ENCODE measurements around the gene MUC6. TPM values are rescaled to one million over a fixed set of nuclear protein-coding genes. Genes with fewer than 3 reads are reported as not detected.
A peak's percentile ranks its signal among the peaks of the same experiment; 100 is the strongest.
"Not testable (repeated sequence)": the region's sequence is repeated elsewhere in the genome, so short reads cannot be mapped to it uniquely, and the experiment has no call there.

The MUC6 gene
- total RNA-seq, 2 experiments from 2014 or later: not detected

GRCh38 chr11:977830-978720 is 58.4 kb downstream of the MUC6 start:
- ATAC-seq (no peak), DNase-seq (no peak)
- H3K4me1 Mint-ChIP-seq: peaks cover 6% of the 10 kb centered on the region
- POLR2A ChIA-PET: no interaction called here
- no peak overlapping the region for H3K4me3 Mint-ChIP-seq
- peaks cover 17% of the 10 kb centered on the region for H3K36me3 Mint-ChIP-seq (ENCODE audit: low read depth)
- H3K27ac Mint-ChIP-seq: no peak overlapping the region
- CTCF ChIA-PET: no interaction called here
- H3K27me3 Mint-ChIP-seq: no peaks in the 10 kb centered on the region
- no peaks in the 10 kb centered on the region for H3K9me3 Mint-ChIP-seq (ENCODE audit: low read depth)
- intact Hi-C loops (cut with DNase I, micrococcal nuclease): no loop called here

- H3K9me3 Mint-ChIP-seq (ENCODE audit: low read depth): no peaks in the 10 kb centered on the region
- H3K36me3 Mint-ChIP-seq (ENCODE audit: low read depth): peaks cover 26% of the 10 kb centered on the region
- intact Hi-C loops (cut with DNase I, micrococcal nuclease): no loop called here
- H3K4me3 Mint-ChIP-seq: no peak overlapping the region
- no peak for ATAC-seq
- peaks cover 6% of the 10 kb centered on the region for H3K4me1 Mint-ChIP-seq
- H3K27ac Mint-ChIP-seq: no peak overlapping the region
- peak; percentile 28 for DNase-seq
- CTCF ChIA-PET: no interaction called here
- H3K27me3 Mint-ChIP-seq: no peaks in the 10 kb centered on the region
- POLR2A ChIA-PET: no interaction called here
Measured at GRCh38 chr11:976431-977160, 59.9 kb downstream of the MUC6 start.

- ATAC-seq (peak; percentile 51), DNase-seq (peak; percentile 44)
- H3K27me3 Mint-ChIP-seq: no peaks in the 10 kb centered on the region
- intact Hi-C loops (cut with DNase I, micrococcal nuclease): no loop called here
- H3K36me3 Mint-ChIP-seq (ENCODE audit: low read depth): peaks cover 29% of the 10 kb centered on the region
- H3K4me1 Mint-ChIP-seq: peaks cover 12% of the 10 kb centered on the region
- POLR2A ChIA-PET: no interaction called here
- H3K9me3 Mint-ChIP-seq (ENCODE audit: low read depth): no peaks in the 10 kb centered on the region
- no peak overlapping the region for H3K4me3 Mint-ChIP-seq
- H3K27ac Mint-ChIP-seq: no peak overlapping the region
- CTCF ChIA-PET: no interaction called here
Measured at GRCh38 chr11:975827-976226, 60.7 kb downstream of the MUC6 start.

- intact Hi-C loops (cut with DNase I, micrococcal nuclease); H3K4me3 Mint-ChIP-seq; H3K27ac Mint-ChIP-seq; H3K27me3 Mint-ChIP-seq; CTCF ChIA-PET; H3K9me3 Mint-ChIP-seq (ENCODE audit: low read depth); ATAC-seq; DNase-seq; POLR2A ChIA-PET: not testable (repeated sequence)
- peaks cover 33% of the 10 kb centered on the region for H3K36me3 Mint-ChIP-seq (ENCODE audit: low read depth)
- H3K4me1 Mint-ChIP-seq: peaks cover 17% of the 10 kb centered on the region
Measured at GRCh38 chr11:975376-975775, 61.1 kb downstream of the MUC6 start.

GRCh38 chr11:973237-973636 is 63.3 kb downstream of the MUC6 start:
- peaks cover 28% of the 10 kb centered on the region for H3K4me1 Mint-ChIP-seq
- no peak overlapping the region for H3K27ac Mint-ChIP-seq
- POLR2A ChIA-PET: no interaction called here
- ATAC-seq: no peak
- intact Hi-C loops (cut with DNase I, micrococcal nuclease): no loop called here
- H3K9me3 Mint-ChIP-seq (ENCODE audit: low read depth): no peaks in the 10 kb centered on the region
- no peak overlapping the region for H3K4me3 Mint-ChIP-seq
- DNase-seq: no peak
- H3K36me3 Mint-ChIP-seq (ENCODE audit: low read depth): peaks cover 27% of the 10 kb centered on the region
- no peaks in the 10 kb centered on the region for H3K27me3 Mint-ChIP-seq
- CTCF ChIA-PET: no interaction called here

- no peak for ATAC-seq
- Mint-ChIP-seq H3K27ac (no peak overlapping the region), H3K27me3 (no peaks in the 10 kb centered on the region), H3K4me1 (peaks cover 28% of the 10 kb centered on the region), H3K36me3 (ENCODE audit: low read depth) (peaks cover 24% of the 10 kb centered on the region), H3K9me3 (ENCODE audit: low read depth) (no peaks in the 10 kb centered on the region), H3K4me3 (no peak overlapping the region)
- POLR2A ChIA-PET: no interaction called here
- no peak for DNase-seq
- intact Hi-C loops (cut with DNase I, micrococcal nuclease): no loop called here
- CTCF ChIA-PET: interaction anchor here (0.8 kb wide), 1 partner anchor 9 kb away, joined by 3 read pairs; no protein-coding TSS in a partner anchor
Measured at GRCh38 chr11:972523-973211, 63.9 kb downstream of the MUC6 start.

GRCh38 chr11:971731-972365 is 64.7 kb downstream of the MUC6 start:
- DNase-seq (no peak), ATAC-seq (no peak)
- POLR2A ChIA-PET: no interaction called here
- Mint-ChIP-seq H3K27ac (no peak overlapping the region), H3K4me3 (no peak overlapping the region), H3K9me3 (ENCODE audit: low read depth) (no peaks in the 10 kb centered on the region), H3K4me1 (peaks cover 28% of the 10 kb centered on the region), H3K27me3 (no peaks in the 10 kb centered on the region), H3K36me3 (ENCODE audit: low read depth) (peaks cover 22% of the 10 kb centered on the region)
- CTCF ChIA-PET: interaction anchor here (0.8 kb wide), 1 partner anchor 10 kb away, joined by 3 read pairs; no protein-coding TSS in a partner anchor
- intact Hi-C loops (cut with DNase I, micrococcal nuclease): no loop called here

- no peak for DNase-seq
- POLR2A ChIA-PET: no interaction called here
- Mint-ChIP-seq H3K27me3 (no peaks in the 10 kb centered on the region), H3K27ac (peak overlapping the region; percentile 64), H3K9me3 (ENCODE audit: low read depth) (no peaks in the 10 kb centered on the region), H3K4me3 (no peak overlapping the region), H3K4me1 (peaks cover 28% of the 10 kb centered on the region), H3K36me3 (ENCODE audit: low read depth) (peaks cover 22% of the 10 kb centered on the region)
- no peak for ATAC-seq
- intact Hi-C loops (cut with DNase I, micrococcal nuclease): no loop called here
- CTCF ChIA-PET: no interaction called here
Measured at GRCh38 chr11:971092-971690, 65.3 kb downstream of the MUC6 start.

GRCh38 chr11:970319-970871 is 66.1 kb downstream of the MUC6 start:
- H3K36me3 Mint-ChIP-seq (ENCODE audit: low read depth): peaks cover 22% of the 10 kb centered on the region
- intact Hi-C loops (cut with DNase I, micrococcal nuclease): no loop called here
- H3K9me3 Mint-ChIP-seq (ENCODE audit: low read depth): no peaks in the 10 kb centered on the region
- H3K4me1 Mint-ChIP-seq: peaks cover 22% of the 10 kb centered on the region
- ATAC-seq (peak; percentile 51), DNase-seq (peak; percentile 43)
- CTCF ChIA-PET: interaction anchor here (1.0 kb wide), 1 partner anchor 13 kb away, joined by 3 read pairs; no protein-coding TSS in a partner anchor
- H3K27me3 Mint-ChIP-seq: no peaks in the 10 kb centered on the region
- no peak overlapping the region for H3K4me3 Mint-ChIP-seq
- peak overlapping the region; percentile 64 for H3K27ac Mint-ChIP-seq
- POLR2A ChIA-PET: no interaction called here

GRCh38 chr11:969651-970205 is 66.8 kb downstream of the MUC6 start:
- no peaks in the 10 kb centered on the region for H3K27me3 Mint-ChIP-seq
- ATAC-seq: no peak
- ChIA-PET CTCF (interaction anchor here (1.0 kb wide), 1 partner anchor 12 kb away, joined by 3 read pairs; no protein-coding TSS in a partner anchor), POLR2A (no interaction called here)
- DNase-seq: no peak
- H3K9me3 Mint-ChIP-seq (ENCODE audit: low read depth): no peaks in the 10 kb centered on the region
- peaks cover 24% of the 10 kb centered on the region for H3K36me3 Mint-ChIP-seq (ENCODE audit: low read depth)
- H3K4me1 Mint-ChIP-seq: peaks cover 22% of the 10 kb centered on the region
- H3K4me3 Mint-ChIP-seq: no peak overlapping the region
- no peak overlapping the region for H3K27ac Mint-ChIP-seq
- intact Hi-C loops (cut with DNase I, micrococcal nuclease): no loop called here
